GM20000 (cell line): ENCODE measurements around the gene TMEM184A.

Source experiments
- DNase-seq: peaks from one replicate; pipeline ENCODE4 v3.0.0; 2012; ENCODE audit warnings: low spot score
- CTCF ChIP-seq: IDR thresholded peaks from 2 replicates; pipeline ENCODE4 v1.5.1; 2012; ENCODE audit warnings: mild to moderate bottlenecking, control low read depth; ENCODE audit errors: extremely low read depth, missing control alignments

Gene TMEM184A

GRCh38 chr7:1558841-1559625 lies 3.0 kb upstream of the TMEM184A start:
- TF ChIP-seq CTCF: no peak
- no peak for DNase-seq

GRCh38 chr7:1558181-1558811 lies 2.3 kb upstream of the TMEM184A start:
- TF ChIP-seq CTCF: no peak
- DNase-seq: no peak

GRCh38 chr7:1557771-1558170 lies 1.8 kb upstream of the TMEM184A start:
- no peak for TF ChIP-seq CTCF
- no peak for DNase-seq

DNA sequence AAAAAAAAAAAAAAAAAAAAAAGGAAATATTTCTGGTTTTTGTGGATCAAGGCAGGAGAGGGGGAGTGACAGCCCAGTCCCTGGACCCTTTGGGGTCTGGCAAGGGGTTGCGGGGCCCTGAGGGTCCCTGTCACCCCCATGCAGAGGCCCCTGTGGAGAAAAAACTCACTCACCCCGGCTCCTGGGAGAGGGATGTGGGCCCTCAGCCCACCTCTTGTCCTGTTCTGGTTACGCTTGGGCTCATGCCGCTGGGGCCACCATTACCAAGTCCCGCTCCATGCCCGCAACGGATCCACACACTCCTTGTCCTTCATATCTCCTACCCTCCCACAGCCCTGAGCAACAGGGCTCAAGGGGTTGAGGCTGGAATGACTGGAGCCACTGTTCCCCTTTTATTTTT lies 1.0 kb upstream of the TMEM184A start:
- no peak for TF ChIP-seq CTCF
- DNase-seq: no peak

DNA sequence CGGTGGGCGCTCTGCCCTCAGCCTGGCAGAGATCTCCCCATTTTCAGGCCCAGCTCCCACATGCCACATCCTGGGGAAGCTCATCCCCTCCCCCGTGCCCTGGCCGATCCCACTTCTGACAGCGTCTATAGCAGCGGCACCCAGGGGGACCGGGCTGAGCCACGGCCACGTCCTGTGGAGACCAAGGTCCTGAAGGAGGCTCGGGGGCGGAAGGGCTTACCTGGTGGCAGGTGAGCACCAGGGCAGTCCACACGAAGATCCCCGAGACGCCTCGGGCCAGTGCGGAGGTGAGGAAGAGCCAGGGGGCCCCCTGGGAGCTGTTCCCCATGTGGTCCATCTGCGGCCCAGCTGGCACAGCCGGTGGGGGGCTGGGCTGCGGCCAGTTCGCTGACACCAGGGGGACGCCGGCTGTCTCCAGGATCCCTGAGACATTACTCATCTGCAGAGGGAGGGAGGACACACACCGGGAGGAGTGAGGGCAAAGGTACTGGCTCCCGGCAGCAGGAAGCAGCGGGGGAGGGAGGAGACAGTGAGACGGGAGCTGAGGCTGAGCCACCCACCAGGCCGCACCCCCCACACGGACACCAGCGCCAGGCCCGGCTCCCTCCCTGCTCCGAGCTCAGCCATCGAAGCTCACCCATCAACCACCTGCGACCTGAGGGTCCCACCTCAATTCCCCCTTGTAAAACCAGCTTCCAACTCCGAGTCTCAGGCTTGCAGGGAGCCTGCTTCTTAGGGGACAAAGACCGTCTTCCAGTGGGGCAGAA lies 776 bp downstream of the TMEM184A start:
- TF ChIP-seq CTCF: no peak

DNA sequence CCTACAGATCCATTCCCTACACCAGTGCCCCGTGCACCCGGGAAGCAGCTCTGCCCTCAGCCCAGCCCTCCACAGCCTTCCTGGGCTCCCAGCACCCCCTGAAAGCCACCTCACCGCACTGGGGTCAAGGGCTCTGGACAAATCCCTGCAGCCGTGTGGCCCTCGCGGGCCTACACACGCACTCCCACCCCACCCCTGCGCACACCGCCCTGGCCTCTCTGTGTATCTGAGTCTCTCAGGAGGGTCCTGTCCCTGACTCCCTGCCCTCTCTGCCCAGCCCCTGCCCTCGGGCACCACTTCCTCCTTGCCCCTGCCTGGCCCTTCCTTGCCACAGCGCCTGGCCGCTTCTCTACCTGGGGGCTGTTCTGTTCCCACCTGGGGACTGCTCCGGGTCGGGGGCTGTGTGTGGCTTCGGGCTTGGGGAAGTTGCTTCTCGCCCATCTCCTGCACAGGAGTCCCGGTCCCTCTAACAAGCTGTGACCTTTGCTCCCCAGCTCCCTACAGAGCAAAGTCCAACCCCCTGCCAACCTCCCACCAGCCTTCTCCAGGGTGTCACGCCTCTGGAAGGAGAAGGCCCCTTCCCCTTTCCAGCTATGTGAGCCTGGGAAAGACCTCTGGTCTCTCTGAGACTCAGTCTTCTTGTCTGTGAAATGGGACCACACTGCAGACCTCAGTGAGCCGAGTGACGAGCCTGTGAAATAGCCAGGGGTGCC lies 1.5 kb downstream of the TMEM184A start:
- TF ChIP-seq CTCF: no peak
- DNase-seq: no peak

More for the DNA sequence above, 776 bp downstream of the TMEM184A start:
- no peak for DNase-seq
